SU-DHL-6 (cell line): Measurements from ENCODE around the gene LIN7B.

ENCODE experiments used
- CTCF ChIP-seq: fragments of 200-600 bp; sonication (generic); IDR thresholded peaks from one replicate; pipeline ENCODE4 v1.5.1; 2017; ENCODE audit warnings: antibody characterized with exemption, mild to moderate bottlenecking, low read length, moderate library complexity; ENCODE audit not compliant: insufficient read depth, poor library complexity, severe bottlenecking
- EZH2phosphoT487 ChIP-seq: fragments of 200-600 bp; sonication (generic), shearing (Covaris generic); conservative IDR thresholded peaks from 2 replicates; pipeline ENCODE4 v1.6.1; 2018; ENCODE audit warnings: mild to moderate bottlenecking, antibody characterized with exemption, low read length, moderate library complexity, mixed read lengths

GRCh38 chr19:49085020-49085867 lies 28.9 kb upstream of the LIN7B start, which contains the start of gene SNRNP70:
- TF ChIP-seq CTCF, result no peak
- TF ChIP-seq EZH2phosphoT487, result no peak
